Measurements from ENCODE around the gene MEF2C. TPM values are rescaled to one million over a fixed set of nuclear protein-coding genes. Genes with fewer than 3 reads are reported as not detected.

Gene MEF2C
- total RNA-seq, 1 donor from 2014 or later, result 54.2 TPM

DNA sequence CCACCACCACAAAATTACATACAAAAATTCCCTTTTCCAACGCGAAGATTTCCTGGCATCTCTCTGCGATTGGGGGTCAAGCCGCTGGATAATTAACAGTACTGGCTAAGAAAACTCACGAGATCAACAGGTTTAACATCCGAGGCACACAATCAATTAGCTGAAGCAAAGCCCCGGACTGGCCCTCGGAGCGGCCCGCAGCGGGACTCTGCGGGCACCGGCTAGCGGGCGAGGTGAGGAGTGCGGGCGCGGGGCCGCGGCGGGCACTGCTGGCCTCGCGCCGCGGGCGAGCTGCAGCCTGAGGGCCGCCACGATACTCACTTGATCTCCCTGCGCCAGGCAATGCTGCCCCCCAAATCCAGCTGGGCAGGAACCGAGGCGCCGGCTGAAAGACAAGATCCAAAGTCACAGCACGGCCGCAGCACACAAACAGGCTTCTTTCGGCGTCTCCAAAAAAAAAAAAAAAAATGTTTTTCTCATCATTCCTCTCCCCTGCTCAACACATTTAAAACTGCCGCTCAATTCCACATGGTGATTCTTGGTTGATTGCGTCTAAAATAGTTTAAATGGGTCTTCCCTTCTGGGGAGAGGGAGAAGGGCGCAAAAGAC, 210.2 kb downstream of the MEF2C start:
- Histone ChIP-seq H3K36me3 (no peaks in the 10 kb centered on the region), H3K9me3 (replicated peaks) (no peaks in the 10 kb centered on the region), H3K4me1 (peaks cover 22% of the 10 kb centered on the region), H3K27me3 (ENCODE audit: low read depth) (peaks cover 99% of the 10 kb centered on the region), H3K27ac (replicated peaks) (no peak overlapping the region), H3K4me3 (peak overlapping the region; percentile 39)
- DNase-seq, result no peak
- TF ChIP-seq CTCF (IDR thresholded peaks at IDR 0.05; ENCODE audit: borderline replicate concordance), result no peak
- intact Hi-C loops (cut with micrococcal nuclease), result no loop called here

DNA sequence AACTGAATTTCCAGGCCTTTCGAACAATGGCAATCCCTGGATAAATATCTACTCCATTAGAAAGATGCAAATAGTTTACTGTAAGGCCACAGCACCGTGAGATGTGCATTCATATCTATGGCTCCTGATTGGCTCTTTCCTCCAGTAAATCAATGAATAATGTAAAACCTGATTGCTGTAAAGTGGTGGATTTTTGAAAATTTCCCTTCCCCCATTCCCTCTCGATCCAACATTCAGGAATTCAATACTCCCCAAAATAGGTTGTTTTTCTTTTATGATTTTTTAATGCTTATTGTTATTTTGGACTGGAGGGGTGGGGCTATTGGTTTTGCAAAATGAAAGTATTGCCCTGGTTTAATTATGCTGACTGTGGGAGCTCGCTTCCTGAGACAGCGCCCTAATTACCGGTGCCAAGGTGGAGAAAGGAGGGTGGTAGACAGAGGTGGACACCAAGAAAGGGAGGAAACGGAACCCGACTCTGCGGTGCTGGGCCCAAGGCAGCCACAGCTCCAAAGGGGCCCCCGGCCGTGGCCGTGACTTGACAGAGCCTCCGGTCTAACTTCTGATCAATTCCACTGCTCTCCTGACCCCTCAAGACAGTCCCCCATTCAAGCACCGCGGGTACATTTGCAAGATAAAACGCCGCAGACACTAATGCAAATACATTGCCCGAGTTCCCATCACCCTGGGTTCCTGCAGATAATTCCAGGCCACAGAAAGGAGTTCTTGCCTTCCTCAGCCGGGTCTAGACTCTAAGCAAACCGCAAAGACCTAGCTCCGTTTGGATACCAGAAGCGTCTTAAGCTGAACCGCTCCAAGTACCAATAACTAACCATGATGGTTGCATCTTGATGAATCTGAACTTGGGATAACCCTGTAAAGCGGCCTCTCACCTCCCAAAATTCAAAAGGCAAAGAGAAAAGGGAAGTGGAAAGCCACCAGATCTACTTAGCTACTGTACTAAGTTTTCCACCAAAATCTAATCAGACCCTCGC, 211.2 kb downstream of the MEF2C start:
- Histone ChIP-seq H3K4me1 (peaks cover 32% of the 10 kb centered on the region), H3K9me3 (replicated peaks) (no peaks in the 10 kb centered on the region), H3K36me3 (no peaks in the 10 kb centered on the region), H3K4me3 (peak overlapping the region; percentile 39), H3K27ac (replicated peaks) (no peak overlapping the region), H3K27me3 (ENCODE audit: low read depth) (peaks cover 99% of the 10 kb centered on the region)
- intact Hi-C loops (cut with micrococcal nuclease), result no loop called here
- no peak for TF ChIP-seq CTCF (IDR thresholded peaks at IDR 0.05; ENCODE audit: borderline replicate concordance)
- no peak for DNase-seq

GRCh38 chr5:88671106-88671504, 211.9 kb downstream of the MEF2C start:
- Histone ChIP-seq H3K9me3 (replicated peaks) (no peaks in the 10 kb centered on the region), H3K27ac (replicated peaks) (no peak overlapping the region), H3K36me3 (no peaks in the 10 kb centered on the region), H3K27me3 (ENCODE audit: low read depth) (peaks cover 100% of the 10 kb centered on the region), H3K4me3 (no peak overlapping the region), H3K4me1 (peaks cover 39% of the 10 kb centered on the region)
- DNase-seq, result no peak
- TF ChIP-seq CTCF (IDR thresholded peaks at IDR 0.05; ENCODE audit: borderline replicate concordance), result no peak
- intact Hi-C loops (cut with micrococcal nuclease), result no loop called here

- intact Hi-C loops (cut with micrococcal nuclease), result no loop called here
- H3K4me3 ChIP-seq, result no peak overlapping the region
- H3K9me3 ChIP-seq (replicated peaks), result no peaks in the 10 kb centered on the region
- no peaks in the 10 kb centered on the region for H3K36me3 ChIP-seq
- no peak for TF ChIP-seq CTCF (IDR thresholded peaks at IDR 0.05; ENCODE audit: borderline replicate concordance)
- H3K4me1 ChIP-seq, result peaks cover 38% of the 10 kb centered on the region
- H3K27me3 ChIP-seq (ENCODE audit: low read depth), result peaks cover 100% of the 10 kb centered on the region
- H3K27ac ChIP-seq (replicated peaks), result no peak overlapping the region
- no peak for DNase-seq
Observed at GRCh38 chr5:88670461-88670860, 212.5 kb downstream of the MEF2C start.

- H3K27me3 ChIP-seq (ENCODE audit: low read depth), result peaks cover 100% of the 10 kb centered on the region
- H3K4me3 ChIP-seq, result no peak overlapping the region
- no peak overlapping the region for H3K27ac ChIP-seq (replicated peaks)
- no peaks in the 10 kb centered on the region for H3K9me3 ChIP-seq (replicated peaks)
- intact Hi-C loops (cut with micrococcal nuclease), result no loop called here
- H3K36me3 ChIP-seq, result no peaks in the 10 kb centered on the region
- DNase-seq, result no peak
- no peak for TF ChIP-seq CTCF (IDR thresholded peaks at IDR 0.05; ENCODE audit: borderline replicate concordance)
- peaks cover 29% of the 10 kb centered on the region for H3K4me1 ChIP-seq
Observed at GRCh38 chr5:88669371-88670050, 213.5 kb downstream of the MEF2C start.
